ENCODE data around the gene WDR82.
A peak's percentile ranks its signal among the peaks of the same experiment; 100 is the strongest.

Gene WDR82

GRCh38 chr3:52221141-52221562, 57.3 kb downstream of the WDR82 start:
- DNase-seq = no peak

- peak; percentile 93 for DNase-seq
These were observed 57.9 kb downstream of the WDR82 start for GRCh38 chr3:52220380-52221026.

- no peak for DNase-seq
These were observed 59.4 kb downstream of the WDR82 start for GRCh38 chr3:52218937-52219650.

GRCh38 chr3:52218454-52218853, 60.0 kb downstream of the WDR82 start:
- peak; percentile 48 for DNase-seq

GRCh38 chr3:52218026-52218425, 60.4 kb downstream of the WDR82 start:
- DNase-seq = no peak

- DNase-seq = no peak
These were observed 61.0 kb downstream of the WDR82 start for GRCh38 chr3:52217409-52217805.

- DNase-seq = peak; percentile 72
These were observed 61.7 kb downstream of the WDR82 start for GRCh38 chr3:52216585-52217408.

GRCh38 chr3:52215351-52215750, 63.1 kb downstream of the WDR82 start:
- no peak for DNase-seq

- DNase-seq = no peak
These were observed 64.5 kb downstream of the WDR82 start for GRCh38 chr3:52213901-52214300.

- no peak for DNase-seq
These were observed 65.4 kb downstream of the WDR82 start for GRCh38 chr3:52213005-52213404.

- no peak for DNase-seq
These were observed 67.1 kb downstream of the WDR82 start for GRCh38 chr3:52211268-52211891.

- no peak for DNase-seq
These were observed 67.9 kb downstream of the WDR82 start for GRCh38 chr3:52210550-52211046.

- no peak for DNase-seq
These were observed 68.4 kb downstream of the WDR82 start for GRCh38 chr3:52210037-52210436.

- DNase-seq = no peak
These were observed 69.9 kb downstream of the WDR82 start for GRCh38 chr3:52208556-52208955.

GRCh38 chr3:52205727-52206372, 72.6 kb downstream of the WDR82 start:
- DNase-seq = no peak
